Stimulated activated CD4-positive, alpha-beta T cell treated with anti-CD3 and anti-CD28 coated beads, Interleukin-12 subunit alpha, Interleukin-12 subunit beta, amount 100 ng/mL, for 48 hours (primary cell): ENCODE data around the gene FOXP1.
"Not testable (repeated sequence)": the region's sequence is repeated elsewhere in the genome, so short reads cannot be mapped to it uniquely, and the experiment has no call there.

Experiments used
- DNase-seq, 3 donors: peaks; one replicate each; pipeline ENCODE4 v3.0.0-alpha.2; 2020; ENCODE audit warnings: low read depth in 2 of 3, low spot score in 1 of 3

The FOXP1 gene

DNA sequence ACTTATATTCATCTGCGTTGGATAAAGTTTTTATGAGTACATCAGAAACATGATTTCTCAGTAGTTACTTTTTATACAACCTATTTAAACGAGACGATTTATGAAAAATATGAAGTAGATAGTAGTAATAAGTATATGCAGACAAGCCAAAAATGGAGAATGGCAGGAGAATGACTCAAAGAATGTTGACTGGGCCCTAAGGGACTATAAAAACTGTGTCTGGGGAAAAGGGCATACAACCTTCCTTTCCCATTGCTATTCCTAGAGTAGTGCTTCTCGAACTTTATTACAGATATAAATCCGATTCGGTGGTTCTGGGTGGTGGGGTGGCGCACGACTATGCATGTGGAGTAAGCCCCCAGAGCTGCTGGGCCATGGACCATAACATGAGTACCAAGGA, 558.5 kb downstream of the FOXP1 start:
- no peak for DNase-seq

DNA sequence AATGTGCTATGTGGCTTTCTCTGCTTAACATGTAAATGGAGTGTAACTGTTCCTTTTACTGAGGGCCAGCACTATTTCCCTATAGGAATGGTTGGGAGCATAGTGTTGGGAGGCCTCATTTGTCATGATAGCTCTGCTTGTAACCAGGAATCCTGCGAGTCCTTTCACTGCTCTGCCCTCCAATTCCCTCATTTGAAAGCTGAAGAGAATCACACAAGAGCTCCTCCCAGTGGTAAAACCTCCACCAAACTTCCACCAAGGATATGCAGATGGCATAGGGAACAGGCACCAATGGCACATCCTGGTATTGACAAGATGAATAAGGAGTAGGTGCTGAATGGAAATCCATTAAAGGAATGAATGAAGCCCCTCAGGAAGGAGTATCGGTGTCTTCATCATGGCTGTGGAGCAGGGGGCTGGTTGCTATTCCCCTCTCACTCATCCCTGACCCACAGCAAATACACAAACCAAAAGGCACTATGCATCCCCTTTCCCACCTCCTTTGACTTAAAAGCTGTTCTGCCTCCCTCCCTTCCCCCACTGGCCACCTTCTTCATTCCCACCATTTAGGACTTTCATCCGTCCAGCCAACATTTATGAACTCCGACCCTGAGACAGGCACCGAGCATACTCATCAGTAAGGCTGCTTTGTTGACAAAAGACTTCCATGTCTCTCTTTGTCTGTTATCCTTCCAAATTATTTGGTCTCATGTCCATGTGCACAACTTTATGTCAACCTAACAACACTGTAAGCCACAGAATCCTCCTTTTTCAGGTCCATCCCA, 560.8 kb downstream of the FOXP1 start:
- DNase-seq: no peak

DNA sequence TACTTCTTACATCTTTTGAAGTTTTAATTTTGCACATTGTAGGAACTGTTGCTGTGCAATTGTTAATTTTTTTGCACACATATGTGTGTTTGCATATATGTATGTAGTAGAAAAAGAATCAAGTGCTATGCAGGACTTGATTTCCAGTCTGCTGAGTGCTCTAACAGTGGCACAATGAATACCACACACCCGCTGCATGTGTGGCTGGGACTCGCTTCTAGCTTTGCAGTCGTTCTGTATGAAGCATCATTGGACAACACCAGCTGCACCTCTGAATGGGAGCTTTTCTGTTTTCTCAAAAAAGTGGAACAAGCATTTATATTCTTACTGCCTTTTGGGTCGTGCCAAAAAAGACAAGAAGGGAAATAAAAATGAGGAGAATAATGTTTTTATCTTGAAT, 564.7 kb downstream of the FOXP1 start:
- no peak for DNase-seq

DNA sequence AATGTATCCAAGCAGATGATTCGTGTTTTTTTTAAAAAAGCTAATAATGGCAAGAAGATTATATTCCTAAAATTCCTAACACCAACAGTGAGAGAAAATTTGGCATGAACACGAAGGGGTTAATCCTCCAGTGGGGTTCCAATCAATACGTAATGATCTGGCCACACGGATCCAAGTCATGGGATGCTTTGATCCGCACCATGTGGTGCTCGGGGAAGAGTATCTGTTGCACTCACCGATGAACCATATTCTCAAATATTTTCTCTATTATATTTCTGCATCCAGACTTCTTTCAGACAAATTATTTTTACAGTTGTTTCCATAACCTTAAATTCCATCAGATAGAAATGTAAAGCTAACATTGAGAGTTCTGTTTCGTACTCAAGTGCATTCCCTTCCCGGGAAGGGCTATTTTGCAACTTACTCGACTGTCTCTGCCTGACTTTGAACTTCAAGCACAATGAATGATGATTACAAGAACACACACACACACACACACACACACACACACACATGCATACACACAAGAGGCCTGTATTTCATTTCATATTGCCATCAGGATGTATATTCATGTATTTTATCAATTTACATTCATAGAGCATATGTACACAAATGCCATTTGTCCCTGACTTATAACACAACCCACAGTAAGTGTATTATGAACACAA, 567.2 kb downstream of the FOXP1 start:
- no peak for DNase-seq

DNA sequence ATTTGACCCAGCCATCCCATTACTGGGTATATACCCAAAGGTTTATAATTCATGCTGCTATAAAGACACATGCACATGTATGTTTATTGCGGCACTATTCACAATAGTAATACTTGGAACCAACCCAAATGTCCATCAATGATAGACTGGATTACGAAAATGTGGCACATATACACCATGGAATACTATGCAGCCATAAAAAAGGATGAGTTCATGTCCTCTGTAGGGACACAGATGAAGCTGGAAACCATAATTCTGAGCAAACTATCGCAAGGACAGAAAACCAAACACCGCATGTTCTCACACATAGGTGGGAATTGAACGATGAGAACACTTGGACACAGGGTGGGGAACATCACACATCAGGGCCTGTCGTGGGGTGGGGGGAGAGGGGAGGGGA, 568.9 kb downstream of the FOXP1 start:
- not testable (repeated sequence) for DNase-seq

DNA sequence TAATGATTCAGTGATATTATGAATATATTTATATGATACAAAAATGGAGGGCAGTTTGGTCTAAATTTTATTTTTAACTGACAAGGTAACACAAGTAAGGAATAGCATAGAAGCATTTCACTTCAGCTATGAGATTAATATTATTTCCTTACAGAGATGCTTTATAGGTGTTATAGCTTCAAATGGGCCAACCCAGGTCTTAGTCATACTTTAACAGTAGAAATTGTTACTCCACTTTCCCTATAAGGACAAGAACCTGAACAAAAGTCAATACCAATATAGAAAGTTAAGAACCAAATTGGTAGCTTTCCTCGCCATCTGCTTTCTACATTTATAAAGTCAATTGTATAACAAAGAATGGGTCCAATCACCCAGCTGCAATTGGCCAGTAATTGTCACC, 570.6 kb downstream of the FOXP1 start:
- DNase-seq: no peak

DNA sequence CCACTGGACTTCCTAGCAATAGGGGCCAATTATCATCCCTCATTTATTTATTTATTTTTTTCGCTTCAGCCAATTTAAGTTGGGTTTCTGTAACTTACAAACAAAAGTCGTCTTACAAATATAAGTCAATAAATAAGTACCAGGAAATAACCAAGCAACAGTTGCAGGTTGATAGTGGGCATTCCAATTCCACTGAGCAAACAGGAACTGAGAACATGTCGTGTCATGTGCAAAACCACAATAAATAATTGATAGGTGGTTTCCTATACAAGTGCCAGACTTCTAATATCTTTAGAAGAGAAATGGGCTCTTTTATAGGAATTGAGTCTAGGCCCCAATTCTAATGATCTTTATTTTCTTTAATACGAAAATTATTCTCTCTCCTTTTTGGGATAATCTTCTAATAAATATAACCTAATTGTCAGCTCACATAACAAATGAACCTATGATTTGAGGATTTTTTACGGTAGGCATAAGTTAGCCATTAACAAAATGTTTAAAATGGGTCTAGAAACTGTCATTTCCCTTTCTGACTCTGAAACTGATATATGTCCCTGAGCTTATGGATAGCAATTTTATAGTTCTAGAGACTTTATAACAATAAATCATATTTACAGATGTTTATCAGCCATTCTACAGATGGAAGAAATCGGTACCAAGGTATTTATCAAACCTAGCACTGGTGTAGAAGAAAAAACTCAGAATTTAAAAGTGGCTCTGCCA, 571.8 kb downstream of the FOXP1 start:
- no peak for DNase-seq

DNA sequence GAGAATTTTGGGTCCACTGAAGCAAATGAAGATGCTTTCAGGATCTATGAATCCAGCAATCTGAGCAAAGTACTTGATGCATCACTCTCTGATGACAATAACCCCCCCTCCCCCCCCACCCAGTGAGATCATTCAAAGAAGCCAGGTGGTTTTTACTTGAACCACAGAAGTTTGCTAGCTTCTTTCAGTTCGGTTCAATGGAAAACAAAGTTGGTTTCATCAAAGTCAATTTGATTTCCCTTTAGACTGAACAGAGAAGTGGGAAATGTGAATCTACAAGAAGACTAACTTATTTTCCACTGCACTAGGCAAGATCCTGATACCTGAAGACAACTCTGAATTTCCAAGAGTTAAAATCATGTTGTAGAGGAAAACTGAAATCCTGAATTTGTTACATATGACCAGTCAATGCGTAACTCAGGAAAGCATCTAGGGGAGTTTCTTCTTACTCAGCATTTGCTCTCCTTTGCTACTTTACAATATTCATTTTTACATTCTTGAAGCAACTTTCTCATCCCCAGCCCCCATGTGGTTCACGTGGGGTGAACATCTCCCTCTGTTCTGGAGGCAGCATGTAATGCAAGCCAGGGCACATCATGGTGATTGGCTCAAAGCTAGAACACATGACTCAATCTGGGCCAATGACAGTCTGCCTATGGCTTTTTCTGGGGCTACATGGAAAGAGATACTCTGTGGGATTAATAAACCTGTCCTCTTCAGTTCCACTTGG, 572.6 kb downstream of the FOXP1 start:
- peak; percentile 63 to 76 (median 63) for DNase-seq

DNA sequence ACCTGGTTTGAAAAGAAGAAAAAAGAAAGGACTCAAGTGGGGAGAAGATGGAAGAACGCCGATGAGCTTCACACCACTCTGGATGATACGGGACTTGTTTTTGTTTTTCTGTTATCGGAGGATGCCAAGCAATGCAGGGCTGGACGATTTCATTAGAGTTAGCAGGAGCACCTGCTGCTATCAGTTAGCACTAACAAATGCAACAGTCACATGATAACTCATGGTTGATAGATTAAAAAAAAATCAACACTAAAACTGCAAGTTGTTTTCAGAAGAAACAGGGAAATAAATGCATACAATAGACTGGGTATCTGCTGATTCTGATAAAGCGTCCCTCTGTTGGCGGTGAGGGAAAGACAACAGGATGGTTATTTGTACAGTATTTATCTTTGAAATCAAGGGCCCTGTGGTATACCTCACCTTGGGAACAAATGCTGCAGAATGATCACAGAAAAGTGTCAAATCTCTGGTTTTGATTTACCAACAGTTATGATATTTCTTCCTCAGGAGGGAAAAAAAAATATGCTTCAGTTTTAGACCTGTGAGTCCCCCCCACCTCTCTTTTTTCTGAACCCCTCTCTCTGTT, 575.1 kb downstream of the FOXP1 start:
- DNase-seq: no peak

DNA sequence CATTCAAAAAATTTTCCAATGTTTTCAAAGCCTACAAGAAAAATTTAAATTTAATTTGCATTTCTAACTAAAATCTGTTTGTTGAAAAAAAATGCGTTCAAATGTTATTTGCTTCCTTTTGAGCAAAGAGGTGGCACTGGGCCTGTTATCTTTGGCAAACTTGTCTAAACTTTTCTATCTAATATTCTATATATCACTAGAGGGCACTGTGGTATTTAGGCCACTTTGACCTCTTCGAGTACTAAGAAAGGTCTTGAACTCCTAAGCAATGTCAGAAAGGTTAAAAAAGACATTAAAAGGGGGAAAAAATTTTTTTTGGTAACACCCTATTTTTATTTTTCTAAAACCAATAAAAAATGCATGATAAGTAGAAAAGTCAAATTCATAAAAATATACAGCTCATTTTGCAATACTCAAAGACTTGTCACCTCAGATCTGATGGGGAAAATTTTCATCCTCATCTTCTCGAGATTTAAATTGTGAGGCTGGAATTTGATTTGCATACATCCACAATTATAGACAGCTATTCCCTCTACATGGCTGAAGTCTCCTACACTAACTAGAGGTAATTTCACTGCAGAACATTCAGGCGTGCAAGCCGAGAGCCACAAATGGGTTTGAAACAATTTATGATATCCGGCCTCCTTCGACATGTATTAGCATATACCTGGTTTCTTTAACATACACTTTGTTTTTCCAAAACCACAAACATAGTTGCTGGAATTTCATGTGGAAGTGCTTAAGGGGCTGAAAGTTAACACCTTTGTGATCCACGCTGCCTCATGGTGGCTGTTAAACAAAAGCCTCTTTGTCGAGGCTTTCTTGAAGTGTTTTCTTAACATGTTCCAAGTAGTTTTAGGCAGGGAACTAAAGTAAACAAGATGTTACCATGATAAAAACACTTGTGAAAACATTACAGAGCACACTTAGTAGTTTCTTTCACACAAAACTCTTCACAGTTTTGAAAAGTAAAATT, 576.4 kb downstream of the FOXP1 start:
- DNase-seq: no peak

DNA sequence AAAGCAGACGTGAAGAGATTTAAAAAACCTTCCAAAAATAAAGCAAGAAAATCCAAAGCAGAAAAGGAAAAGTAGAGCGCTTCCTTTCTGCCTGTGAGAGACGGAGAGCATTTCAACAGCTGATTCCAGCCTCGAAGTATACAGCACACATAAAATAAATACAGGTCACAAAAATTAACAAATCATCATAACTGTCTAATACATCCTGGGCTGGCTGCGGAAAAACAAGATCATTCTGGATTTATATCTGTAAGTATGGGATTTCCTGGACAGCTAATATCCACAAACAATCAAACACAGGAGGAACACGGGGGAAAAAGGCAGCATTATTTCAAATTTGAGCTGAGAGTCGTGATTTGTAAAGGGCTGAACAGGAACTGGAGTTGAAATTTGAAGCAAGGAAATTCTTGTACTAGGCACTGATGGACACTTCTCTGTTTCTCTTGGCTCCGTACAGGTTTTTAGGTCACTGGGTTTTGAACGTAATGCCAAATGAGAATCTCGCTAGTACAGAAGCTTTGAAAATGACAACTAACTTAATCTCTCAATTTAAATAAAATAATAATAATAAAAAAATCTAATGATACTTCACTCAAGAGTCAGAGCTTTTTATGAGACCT, 577.7 kb downstream of the FOXP1 start:
- no peak for DNase-seq

DNA sequence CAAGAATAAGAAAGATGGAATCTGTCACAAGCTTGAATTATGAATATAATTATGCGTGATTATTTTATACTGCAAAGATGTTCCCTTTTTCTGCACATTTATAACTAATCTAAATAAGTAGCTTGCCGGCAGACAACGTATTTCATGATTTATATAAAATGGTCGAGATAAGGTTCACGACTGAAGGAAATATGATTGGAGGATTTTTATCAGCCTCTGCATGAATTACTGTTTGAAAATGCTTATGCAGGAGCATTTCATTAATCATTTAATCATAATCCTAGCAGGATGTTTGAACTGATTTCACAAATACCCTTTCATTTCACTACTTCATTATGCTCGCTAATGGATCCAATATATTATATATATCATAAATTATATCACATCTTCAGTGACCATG, 580.0 kb downstream of the FOXP1 start:
- no peak for DNase-seq

DNA sequence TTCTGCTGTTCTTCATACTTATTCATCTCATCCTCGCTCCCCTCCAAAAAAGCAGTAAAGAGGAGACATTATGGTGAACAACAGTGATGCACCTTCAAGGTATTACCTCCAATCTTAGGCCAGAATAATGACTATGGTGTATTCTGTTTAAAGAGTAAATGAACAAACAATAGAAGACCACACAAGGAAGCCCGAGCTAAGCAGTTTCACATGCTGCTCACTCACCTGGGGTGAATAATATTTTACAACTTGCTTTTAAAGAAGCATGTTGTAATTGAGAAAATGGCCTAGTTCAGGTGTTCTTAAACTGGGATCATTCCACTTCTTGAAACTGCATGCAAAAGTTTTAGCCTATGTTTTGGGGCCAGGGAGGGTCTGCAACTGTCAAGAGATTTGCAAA, 581.2 kb downstream of the FOXP1 start:
- no peak for DNase-seq

DNA sequence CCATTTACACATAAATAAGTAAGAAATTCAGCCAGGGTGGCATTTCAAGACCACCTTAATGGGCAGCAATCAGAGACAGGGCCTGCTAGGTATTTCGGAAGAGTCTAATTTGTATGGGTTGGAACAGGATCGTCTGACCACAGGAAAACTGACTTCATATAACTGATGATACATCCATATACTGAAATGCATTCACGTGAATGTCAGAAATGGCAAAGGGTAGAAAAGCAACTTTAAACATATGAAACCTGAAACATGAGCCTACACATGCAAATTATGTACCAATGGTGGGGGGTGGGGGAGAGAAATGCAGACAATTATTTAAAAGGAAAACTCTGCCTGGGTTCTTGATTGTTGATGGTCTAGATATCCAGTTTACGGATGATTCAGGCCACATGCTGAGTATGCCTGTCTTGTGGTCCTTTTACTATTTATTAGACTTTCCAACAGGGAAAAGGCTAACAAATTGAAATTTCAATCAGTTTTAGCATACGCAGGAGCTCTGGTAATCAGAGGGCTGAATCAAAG, 582.2 kb downstream of the FOXP1 start:
- DNase-seq: no peak

DNA sequence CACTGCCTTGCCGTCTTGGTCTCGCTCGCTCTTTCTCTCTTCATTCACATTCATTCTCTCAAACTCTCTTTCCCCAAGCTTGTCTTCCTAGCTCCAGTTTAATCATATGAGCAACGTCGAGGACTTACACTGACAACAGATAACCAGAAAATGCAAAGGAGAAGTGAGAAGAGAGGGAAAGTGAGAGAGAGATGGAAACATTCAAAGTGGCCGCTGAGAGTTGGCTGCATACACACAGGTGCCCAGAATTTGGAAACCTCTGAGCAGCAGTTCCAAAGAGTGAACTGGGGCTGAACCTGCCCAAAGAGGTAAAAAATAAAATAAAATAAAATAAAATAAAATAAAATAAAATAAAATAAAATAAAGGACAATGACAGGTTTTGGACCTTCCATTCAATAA, 583.0 kb downstream of the FOXP1 start:
- DNase-seq: no peak

DNA sequence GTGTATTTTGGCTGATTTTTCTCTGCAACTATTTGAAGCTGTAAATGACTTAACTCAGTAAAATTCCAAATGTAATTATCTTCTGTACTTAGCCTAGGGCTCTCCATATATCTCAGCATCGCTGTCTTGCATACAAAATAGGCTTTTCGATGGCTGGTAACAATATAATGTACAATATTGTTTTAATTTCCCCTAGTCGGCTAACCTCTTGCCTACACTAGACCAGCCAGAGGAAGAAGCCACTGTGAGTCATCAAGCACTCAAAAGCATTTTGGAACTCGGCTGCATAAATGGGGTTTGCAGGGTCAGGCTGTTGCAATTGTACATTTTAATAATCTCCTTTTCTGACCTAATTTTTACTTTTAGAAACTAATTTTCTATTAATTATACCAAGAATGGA, 583.8 kb downstream of the FOXP1 start:
- DNase-seq: no peak

DNA sequence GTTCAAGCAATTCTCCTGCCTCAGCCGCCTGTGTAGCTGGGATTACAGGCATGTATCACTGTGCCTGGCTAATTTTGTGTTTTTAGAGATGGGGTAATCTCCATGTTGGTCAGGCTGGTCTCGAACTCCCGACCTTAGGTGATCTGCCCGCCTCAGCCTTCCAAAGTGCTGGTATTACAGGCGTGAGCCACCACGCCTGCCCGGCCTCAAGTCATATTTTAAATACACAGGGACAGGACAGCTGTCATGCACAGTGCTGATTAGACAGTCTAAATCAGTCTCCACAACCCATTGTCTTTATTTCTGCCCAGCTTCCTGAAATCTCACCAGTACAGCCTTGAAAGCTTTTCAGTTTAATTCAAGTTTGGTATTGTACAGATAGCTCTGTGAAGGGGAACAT, 587.4 kb downstream of the FOXP1 start:
- no peak for DNase-seq

DNA sequence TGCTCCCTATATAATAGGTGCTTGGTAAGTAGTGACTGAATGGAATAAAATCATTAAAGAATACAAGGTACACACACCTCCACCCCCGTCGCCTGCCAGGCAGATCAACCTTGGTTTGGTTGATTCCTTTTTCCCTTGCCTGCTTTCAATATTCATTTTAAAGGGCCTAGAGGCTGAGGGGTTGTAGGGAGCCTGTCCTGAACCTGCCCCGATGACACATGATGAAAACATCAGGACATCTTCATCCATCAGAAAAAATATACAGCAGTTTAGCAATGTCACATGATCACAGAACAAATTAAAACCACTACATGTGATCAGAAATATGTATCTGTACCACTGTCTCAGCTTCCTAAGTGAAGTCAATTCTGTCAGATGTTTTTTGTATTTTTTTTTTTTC, 588.9 kb downstream of the FOXP1 start:
- DNase-seq: no peak

DNA sequence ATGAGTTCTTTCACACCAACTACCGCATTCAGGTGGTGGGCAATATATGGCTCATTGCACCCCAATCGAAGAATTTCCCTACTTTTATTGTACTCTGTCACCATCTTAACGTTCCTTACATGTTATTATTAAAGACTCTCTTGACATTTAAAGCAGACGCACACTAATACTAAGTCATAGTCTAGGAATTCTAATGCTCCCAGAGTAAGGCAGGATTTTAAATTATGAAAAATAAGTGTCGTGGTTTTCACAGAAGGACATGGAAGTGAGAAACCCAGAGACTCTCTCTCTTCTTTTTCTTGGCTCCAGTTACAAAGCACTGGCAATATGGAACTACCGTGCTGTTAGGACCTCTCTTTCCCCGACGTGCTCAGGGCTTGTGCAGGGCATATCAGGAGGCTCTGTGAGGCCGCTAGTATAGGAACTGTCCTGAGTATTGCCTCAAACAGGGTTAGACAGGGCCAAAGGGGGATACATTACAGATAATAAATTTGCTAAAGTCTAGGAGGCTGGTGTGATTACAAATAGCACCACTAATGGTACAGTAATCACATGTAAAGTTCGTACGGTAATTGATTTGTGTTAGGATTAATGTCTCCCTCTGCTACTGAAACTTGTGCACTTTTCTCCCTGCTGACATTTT, 590.8 kb downstream of the FOXP1 start:
- DNase-seq: no peak
